Breast epithelium (tissue), 4 donors: ENCODE results near the gene CISH. TPM values are rescaled to one million over a fixed set of nuclear protein-coding genes. Genes with fewer than 3 reads are reported as not detected.
A peak's percentile ranks its signal among the peaks of the same experiment; 100 is the strongest.

ENCODE experiments used
- DNase-seq, 2 donors: peaks; one replicate each; pipeline ENCODE4 v3.0.0-alpha.2; 2019; ENCODE audit warnings: low spot score in 2 of 2
- H3K27ac ChIP-seq, 2 donors: fragments of 200-600 bp; sonication (generic) in 1 of 2; one replicate each; pipeline ENCODE4 v1.5.1; 2016 to 2019; ENCODE audit warnings: mild to moderate bottlenecking in 1 of 2
- H3K27me3 ChIP-seq, 2 donors: fragments of 200-600 bp; sonication (generic) in 1 of 2; one replicate each; pipeline versions ENCODE4 v1.5.1 to v1.6.0; 2017 to 2019; ENCODE audit warnings: control low read depth in 1 of 2, mild to moderate bottlenecking in 1 of 2
- H3K36me3 ChIP-seq: fragments of 200-600 bp; one replicate; pipeline ENCODE4 v1.5.1; 2019
- H3K4me1 ChIP-seq, 2 donors: fragments of 200-600 bp; sonication (generic); one replicate each; pipeline ENCODE4 v1.5.1; 2016 to 2019; ENCODE audit warnings: control low read depth in 1 of 2
- H3K4me3 ChIP-seq, 3 donors: fragments of 200-600 bp; sonication (generic); 1 replicate in 2 of 3; 2 replicates in 1 of 3; pipeline ENCODE4 v1.5.1; 2016 to 2019; ENCODE audit warnings: mild to moderate bottlenecking in 3 of 3, moderate library complexity in 2 of 3
- H3K9me3 ChIP-seq, 2 donors: fragments of 200-600 bp; sonication (generic) in 1 of 2; one replicate each; pipeline ENCODE4 v1.5.1; 2016 to 2019; ENCODE audit warnings: control low read depth in 1 of 2
- POLR2A ChIP-seq: fragments of 450-650 bp; IDR thresholded peaks from one replicate; pipeline ENCODE4 v1.6.1; 2016; ENCODE audit warnings: antibody characterized with exemption, mild to moderate bottlenecking, moderate library complexity
- POLR2AphosphoS5 ChIP-seq, 3 donors: sonication (generic); formaldehyde crosslinking; IDR thresholded peaks; one replicate each; pipeline ENCODE4 v1.6.1; 2017; ENCODE audit warnings: antibody characterized with exemption in 3 of 3
- intact Hi-C: fragments of 100-400 bp; cut with DNase I; formaldehyde crosslinking; loops from one replicate; pipeline ENCODE4 v1.15.1; 2023; ENCODE audit warnings: low total_unique reads
- total RNA-seq, 3 donors: library from RNA; depleted of rRNA; stranded (reverse); fragments of >200 nt; gene quantifications; one replicate each; pipeline ENCODE4 v1.1.0, GENCODE V29; 2016
- TF ChIP-seq, protein P1 (sequence below), 3 donors: fragments of 450-650 bp; IDR thresholded peaks; one replicate each; pipeline ENCODE4 v1.5.1; 2016 to 2017; ENCODE audit warnings: antibody characterized with exemption in 3 of 3, mild to moderate bottlenecking in 3 of 3, moderate library complexity in 3 of 3

CISH gene
- total RNA-seq, 3 donors from 2014 or later = 5.4 to 29.6 (median 17.4) TPM

DNA sequence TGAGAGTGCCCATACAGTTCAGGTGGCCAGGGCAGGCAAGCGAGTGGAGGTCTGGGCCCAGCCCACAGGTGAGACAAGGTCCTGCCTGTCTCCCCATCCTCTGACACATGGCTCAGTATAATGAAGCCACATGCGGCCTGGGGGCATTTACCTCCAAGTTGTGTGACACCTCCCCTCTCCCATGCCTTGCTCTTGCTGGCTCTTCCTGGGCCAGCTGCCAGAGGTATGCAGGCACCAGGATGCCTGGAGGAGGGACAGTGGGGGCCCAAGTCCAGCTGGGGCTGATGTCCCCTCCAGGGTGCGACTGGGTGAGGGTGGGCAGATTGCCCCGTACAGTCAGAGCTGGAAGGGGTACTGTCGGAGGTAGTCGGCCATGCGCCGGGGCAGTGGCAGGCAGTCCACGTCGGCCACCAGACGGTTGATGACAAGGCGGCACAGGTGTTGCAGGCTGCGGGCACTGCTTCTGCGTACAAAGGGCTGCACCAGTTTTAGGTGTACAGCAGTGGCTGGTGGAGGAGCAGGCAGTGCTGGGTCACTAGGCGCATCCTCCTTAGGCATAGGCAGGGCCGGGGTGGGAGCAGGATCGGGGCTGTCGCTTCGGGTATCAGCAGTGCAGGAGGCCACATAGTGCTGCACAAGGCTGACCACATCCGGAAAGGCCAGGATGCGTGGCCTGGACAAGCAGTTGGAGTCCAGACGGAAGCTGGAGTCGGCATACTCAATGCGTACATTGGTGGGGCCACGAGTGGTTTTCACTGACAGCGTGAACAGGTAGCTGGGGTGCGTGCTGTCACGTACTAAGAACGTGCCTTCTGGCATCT is 4.1 kb downstream of the CISH start:
- peak; percentile 81 for DNase-seq
- H3K4me1 ChIP-seq = peaks cover 29 to 76% of the 10 kb centered on the region in 2 donors
- peak overlapping the region in 1 of 3 donors; percentile 95 for H3K4me3 ChIP-seq
- no peaks in the 10 kb centered on the region for H3K9me3 ChIP-seq
- intact Hi-C loops = no loop called here
- no peaks in the 10 kb centered on the region for H3K27me3 ChIP-seq
- H3K36me3 ChIP-seq = no peaks in the 10 kb centered on the region
- peak overlapping the region; percentile 98 to 99 for H3K27ac ChIP-seq
- TF ChIP-seq POLR2AphosphoS5 (IDR thresholded peaks at IDR 0.05) (peak in 2 of 3 donors; percentile 28 to 42), POLR2A (no peak)

DNA sequence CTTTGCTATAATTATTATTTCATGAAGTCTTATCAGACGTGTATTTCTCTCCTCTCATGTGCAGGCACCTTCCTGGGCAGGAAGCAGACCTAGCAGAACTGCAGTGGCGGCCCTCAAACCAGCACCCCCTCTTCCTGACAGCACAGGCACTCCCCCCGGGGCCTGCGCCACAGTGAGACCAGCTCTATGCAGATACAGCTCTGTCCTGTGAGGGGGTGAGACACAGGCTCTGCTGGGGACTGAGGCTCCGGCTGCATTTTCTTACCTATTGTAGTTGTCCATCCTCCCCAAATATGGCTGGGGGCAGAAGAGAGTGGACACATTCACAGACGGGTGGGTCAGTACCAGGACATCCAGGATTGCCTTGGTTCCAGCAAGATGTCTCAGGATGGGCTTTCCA is 5.0 kb downstream of the CISH start:
- intact Hi-C loops = no loop called here
- Histone ChIP-seq H3K36me3 (no peaks in the 10 kb centered on the region), H3K4me3 (no peak overlapping the region)

DNA sequence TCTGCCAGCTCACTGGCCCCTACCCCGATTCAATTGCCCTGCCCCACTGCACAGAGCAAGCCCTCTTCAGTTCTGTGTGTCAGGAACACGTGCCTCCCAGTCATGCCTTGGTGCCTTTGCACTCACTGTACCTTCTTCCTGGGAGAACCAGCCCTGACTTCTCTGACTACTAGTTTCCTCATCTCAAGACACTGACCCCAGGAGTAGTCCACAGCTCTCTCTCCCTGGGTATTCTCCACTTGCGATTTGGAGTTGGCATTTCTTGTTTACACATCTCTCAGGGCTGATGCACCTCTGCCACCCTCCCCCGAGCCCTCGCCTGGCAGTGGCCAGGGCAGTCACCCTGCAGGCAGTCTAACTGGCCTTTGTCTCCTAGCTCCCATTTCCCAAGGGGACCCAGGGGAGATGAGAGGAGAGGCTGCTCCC is 5.7 kb downstream of the CISH start:
- intact Hi-C loops = no loop called here
- no peaks in the 10 kb centered on the region for H3K27me3 ChIP-seq
- H3K36me3 ChIP-seq = no peaks in the 10 kb centered on the region
- H3K9me3 ChIP-seq = no peaks in the 10 kb centered on the region
- DNase-seq = no peak
- no peak overlapping the region for H3K4me3 ChIP-seq
- H3K27ac ChIP-seq = peak overlapping the region; percentile 98 to 99
- peaks cover 32 to 91% of the 10 kb centered on the region in 2 donors for H3K4me1 ChIP-seq
- TF ChIP-seq, protein P1, sequence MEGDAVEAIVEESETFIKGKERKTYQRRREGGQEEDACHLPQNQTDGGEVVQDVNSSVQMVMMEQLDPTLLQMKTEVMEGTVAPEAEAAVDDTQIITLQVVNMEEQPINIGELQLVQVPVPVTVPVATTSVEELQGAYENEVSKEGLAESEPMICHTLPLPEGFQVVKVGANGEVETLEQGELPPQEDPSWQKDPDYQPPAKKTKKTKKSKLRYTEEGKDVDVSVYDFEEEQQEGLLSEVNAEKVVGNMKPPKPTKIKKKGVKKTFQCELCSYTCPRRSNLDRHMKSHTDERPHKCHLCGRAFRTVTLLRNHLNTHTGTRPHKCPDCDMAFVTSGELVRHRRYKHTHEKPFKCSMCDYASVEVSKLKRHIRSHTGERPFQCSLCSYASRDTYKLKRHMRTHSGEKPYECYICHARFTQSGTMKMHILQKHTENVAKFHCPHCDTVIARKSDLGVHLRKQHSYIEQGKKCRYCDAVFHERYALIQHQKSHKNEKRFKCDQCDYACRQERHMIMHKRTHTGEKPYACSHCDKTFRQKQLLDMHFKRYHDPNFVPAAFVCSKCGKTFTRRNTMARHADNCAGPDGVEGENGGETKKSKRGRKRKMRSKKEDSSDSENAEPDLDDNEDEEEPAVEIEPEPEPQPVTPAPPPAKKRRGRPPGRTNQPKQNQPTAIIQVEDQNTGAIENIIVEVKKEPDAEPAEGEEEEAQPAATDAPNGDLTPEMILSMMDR (IDR thresholded peaks at IDR 0.05) = no peak
- no peak for TF ChIP-seq POLR2AphosphoS5 (IDR thresholded peaks at IDR 0.05)
- TF ChIP-seq POLR2A = no peak

More for the DNA sequence above, 5.0 kb downstream of the CISH start:
- H3K4me1 ChIP-seq = peaks cover 32 to 85% of the 10 kb centered on the region in 2 donors
- no peaks in the 10 kb centered on the region for H3K27me3 ChIP-seq
- TF ChIP-seq POLR2AphosphoS5 (IDR thresholded peaks at IDR 0.05) = no peak
- TF ChIP-seq, protein P1 (IDR thresholded peaks at IDR 0.05) = no peak
- no peak for TF ChIP-seq POLR2A
- H3K9me3 ChIP-seq = no peaks in the 10 kb centered on the region
- no peak for DNase-seq
- H3K27ac ChIP-seq = peak overlapping the region; percentile 98 to 99

DNA sequence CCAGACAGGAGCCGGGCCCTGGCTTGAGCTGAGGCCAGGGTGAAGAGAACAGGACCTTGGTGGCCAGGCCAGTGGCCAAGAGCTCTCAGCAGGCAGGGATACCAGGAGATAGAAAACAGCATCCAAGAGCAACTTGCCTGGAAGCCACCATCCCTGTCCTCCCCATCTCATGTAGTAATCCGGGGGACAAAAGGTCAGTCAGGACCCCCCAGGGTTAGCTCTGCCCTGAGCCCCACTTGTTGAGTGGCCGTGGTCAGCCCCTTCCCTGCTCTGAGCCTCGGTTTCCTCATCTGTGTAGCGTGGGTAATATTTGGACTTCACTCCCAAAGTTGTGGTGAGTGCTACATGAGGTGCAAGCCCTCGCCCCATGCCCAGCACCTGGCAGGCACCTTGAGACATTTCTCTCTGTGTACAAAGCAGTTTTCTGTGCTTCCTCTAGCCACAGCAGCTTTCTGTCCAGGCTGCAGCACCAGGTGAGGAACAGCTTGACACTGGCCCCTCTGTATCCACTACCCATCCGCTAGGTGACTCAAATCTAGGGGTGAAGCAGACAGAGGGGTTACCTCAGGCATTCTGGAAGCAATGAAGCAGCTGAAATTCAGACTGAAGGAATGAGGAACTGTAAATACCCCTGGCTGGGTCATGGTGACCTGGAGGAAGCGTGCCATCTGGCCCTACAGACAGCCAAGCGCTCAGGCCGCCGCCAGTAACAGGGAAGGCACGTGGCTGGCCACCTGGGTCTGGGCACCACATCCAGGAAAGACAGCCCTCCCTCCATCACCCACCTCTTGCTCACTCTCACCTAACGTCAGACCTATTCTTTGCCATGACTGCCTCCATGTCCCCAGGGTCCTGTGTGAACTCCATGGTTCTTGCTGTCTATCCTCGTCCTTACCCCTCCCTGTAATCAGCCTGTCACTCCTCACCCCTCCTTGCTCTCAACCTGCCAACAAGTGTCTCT is 6.7 kb downstream of the CISH start:
- Histone ChIP-seq H3K27ac (peak overlapping the region; percentile 98 to 99), H3K9me3 (no peaks in the 10 kb centered on the region)
- DNase-seq = peak; percentile 86 to 89

DNA sequence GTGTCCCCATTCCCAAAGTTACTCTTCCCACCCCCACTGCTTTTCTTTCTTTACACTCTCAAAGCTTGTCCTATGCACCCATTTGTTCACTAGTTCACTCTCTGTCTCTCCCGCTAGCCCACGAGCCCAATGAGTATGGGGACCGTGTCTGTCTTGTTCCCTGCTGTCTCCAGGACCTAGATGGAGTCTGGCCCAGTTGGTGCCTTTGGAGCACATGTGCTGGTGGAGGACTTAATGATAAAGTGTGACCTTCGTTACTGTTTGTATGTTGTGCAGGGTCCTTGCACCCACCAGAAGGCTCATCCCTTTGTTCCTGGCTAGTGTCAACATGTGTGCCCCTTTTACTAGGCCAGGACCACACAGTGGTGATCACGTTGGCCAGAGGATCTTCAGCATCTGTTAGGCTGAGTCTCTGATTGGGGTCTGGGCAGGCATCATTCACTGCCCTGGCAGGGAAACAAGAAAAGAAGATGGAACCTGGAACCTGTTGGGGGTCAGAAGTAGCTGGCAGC is 7.4 kb downstream of the CISH start:
- Histone ChIP-seq H3K9me3 (no peaks in the 10 kb centered on the region), H3K4me1 (peaks cover 37 to 89% of the 10 kb centered on the region in 2 donors), H3K4me3 (no peak overlapping the region), H3K27me3 (no peaks in the 10 kb centered on the region), H3K27ac (peak overlapping the region; percentile 98 to 99), H3K36me3 (no peaks in the 10 kb centered on the region)
- intact Hi-C loops = no loop called here
- no peak for TF ChIP-seq POLR2AphosphoS5 (IDR thresholded peaks at IDR 0.05)
- TF ChIP-seq, protein P1 (IDR thresholded peaks at IDR 0.05) = no peak
- TF ChIP-seq POLR2A = no peak
- DNase-seq = no peak

More for the DNA sequence above, 6.7 kb downstream of the CISH start:
- intact Hi-C loops = no loop called here
- no peak overlapping the region for H3K4me3 ChIP-seq
- H3K36me3 ChIP-seq = no peaks in the 10 kb centered on the region
- H3K4me1 ChIP-seq = peaks cover 38 to 95% of the 10 kb centered on the region in 2 donors
- no peaks in the 10 kb centered on the region for H3K27me3 ChIP-seq
- TF ChIP-seq POLR2AphosphoS5 (IDR thresholded peaks at IDR 0.05) (peak; percentile 43 to 72 (median 46)), POLR2A (no peak)
- TF ChIP-seq, protein P1 (IDR thresholded peaks at IDR 0.05) = peak in 1 of 3 donors; percentile 21
